Left renal pelvis (tissue), 4 donors: Measurements from ENCODE around the gene CDH19. TPM values are rescaled to one million over a fixed set of nuclear protein-coding genes. Genes with fewer than 3 reads are reported as not detected.
"Not testable (repeated sequence)": the region's sequence is repeated elsewhere in the genome, so short reads cannot be mapped to it uniquely, and the experiment has no call there.

Experiments
- DNase-seq, 4 donors: peaks; one replicate each; pipeline ENCODE4 v3.0.0-alpha.2; 2013; ENCODE audit warnings: low read depth in 4 of 4, low spot score in 3 of 4
- polyA plus RNA-seq, 4 donors: library from polyadenylated mRNA; unstranded; fragments of 120-200 nt; gene quantifications; one replicate each; pipeline ENCODE4 v1.2.1, GENCODE V29; 2013; ENCODE audit not compliant: insufficient read length in 4 of 4

The CDH19 gene
- polyA plus RNA-seq, 4 donors, result 0.14 to 1.1 (median 0.74) TPM

DNA sequence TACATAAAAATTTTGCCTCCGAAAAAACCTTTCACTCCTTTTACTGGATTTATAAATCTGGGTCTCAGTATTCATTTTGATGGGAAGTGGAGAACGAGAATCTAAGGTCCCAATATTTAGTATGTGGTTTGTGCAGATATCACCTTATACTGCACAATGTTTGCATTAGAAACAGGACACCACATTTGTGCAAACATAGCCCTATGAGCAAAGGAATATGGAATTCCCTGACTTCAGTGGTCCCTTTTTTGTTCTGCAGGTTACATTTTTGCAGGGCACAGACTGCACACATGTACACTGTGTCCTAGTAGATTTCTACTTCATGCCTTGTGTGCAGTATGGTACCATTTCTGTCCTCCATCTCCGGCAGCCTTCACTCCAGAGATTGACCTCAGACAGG, 130.0 kb downstream of the CDH19 start:
- no peak for DNase-seq

DNA sequence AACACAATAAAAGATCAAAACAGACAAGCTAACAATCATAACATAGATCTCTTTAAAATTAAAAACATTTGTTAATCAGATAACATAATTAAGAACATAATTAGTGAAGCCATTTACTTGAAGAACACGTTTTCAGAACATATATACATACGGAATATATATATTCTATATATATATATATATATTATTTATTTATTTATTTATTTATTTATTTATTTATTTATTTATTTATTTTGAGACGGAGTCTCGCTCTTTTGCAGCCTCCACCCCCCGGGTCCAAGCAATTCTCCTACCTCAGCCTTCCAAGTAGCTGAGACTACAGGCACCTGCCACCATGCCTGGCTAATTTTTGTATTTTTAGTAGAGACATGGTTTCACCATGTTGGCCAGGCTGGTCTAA, 137.7 kb downstream of the CDH19 start:
- not testable (repeated sequence) for DNase-seq

DNA sequence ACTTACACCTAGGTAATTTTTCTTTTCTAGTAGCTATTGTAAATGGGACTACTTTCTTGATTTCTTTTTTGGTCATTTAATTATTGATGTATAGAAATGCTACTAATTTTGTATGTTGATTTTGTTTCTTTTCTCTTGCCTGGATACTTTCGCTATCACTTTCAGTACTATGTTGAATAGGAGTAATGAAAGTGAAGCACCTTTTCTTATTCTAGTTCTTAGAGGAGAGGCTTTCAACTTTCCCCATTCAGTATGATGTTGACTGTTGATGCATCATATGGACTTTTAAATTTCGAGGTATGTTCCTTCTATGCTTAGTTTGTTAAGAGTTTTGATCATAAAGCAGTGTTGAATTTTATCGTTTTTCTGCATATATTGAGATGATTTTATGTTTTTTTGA, 142.5 kb downstream of the CDH19 start:
- no peak for DNase-seq

DNA sequence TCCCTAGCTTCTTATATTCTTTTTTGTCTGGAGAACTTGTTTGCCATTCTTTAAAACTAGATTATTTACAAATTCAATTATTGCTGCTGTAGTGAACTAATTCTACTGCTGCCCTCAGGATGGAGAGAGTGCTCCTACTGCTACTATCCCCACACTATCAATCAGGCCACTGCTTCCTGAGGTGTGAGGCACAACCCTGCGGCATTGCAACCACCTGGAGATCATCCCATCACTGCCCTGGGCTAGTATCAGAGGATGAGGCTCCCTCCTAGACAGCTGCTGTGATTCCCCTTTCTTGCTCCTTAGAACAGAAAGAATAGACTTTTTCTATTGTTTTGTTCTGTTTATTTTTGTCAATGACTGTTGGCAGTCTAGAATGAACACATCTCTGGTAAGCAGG, 146.6 kb downstream of the CDH19 start:
- DNase-seq, result no peak
